Measurements from ENCODE around the gene SLC12A4. TPM values are rescaled to one million over a fixed set of nuclear protein-coding genes. Genes with fewer than 3 reads are reported as not detected.

The SLC12A4 gene
- total RNA-seq, 5 donors from 2014 or later (not counting 1 experiment from before 2014, with no cell fraction given) = 23.3 to 39.6 (median 33.7) TPM

Other genes with a start within 250 kb of the SLC12A4 start
- 10 to 100 TPM in 4 of 5 donors, 1 to 10 TPM in 1; 8.5 to 23.2 (median 16.7) TPM for gene GFOD2, start 249.3 kb downstream of the SLC12A4 start, total RNA-seq
- 10 to 100 TPM; 21.9 to 29.3 (median 24.5) TPM for gene RANBP10, start 162.1 kb downstream of the SLC12A4 start, total RNA-seq
- gene TSNAXIP1, start 161.7 kb downstream of the SLC12A4 start, total RNA-seq = under 1 TPM; 0.30 to 0.45 (median 0.37) TPM
- gene THAP11, start 126.3 kb downstream of the SLC12A4 start, total RNA-seq = 10 to 100 TPM; 37.9 to 59.9 (median 55.5) TPM
- gene NUTF2, start 121.7 kb downstream of the SLC12A4 start, total RNA-seq = 10 to 100 TPM; 37.4 to 55.0 (median 48.3) TPM
- 100 to 1,000 TPM in 3 of 5 donors, 10 to 100 TPM in 2; 85.0 to 117 (median 111) TPM for gene CENPT, start 120.9 kb downstream of the SLC12A4 start, total RNA-seq
- 100 to 1,000 TPM; 110 to 144 (median 136) TPM for gene EDC4, start 95.6 kb downstream of the SLC12A4 start, total RNA-seq
- 1 to 10 TPM in 4 of 5 donors, under 1 TPM in 1; 0.72 to 5.3 (median 3.1) TPM for gene NRN1L, start 83.8 kb downstream of the SLC12A4 start, total RNA-seq
- gene PSKH1, start 75.4 kb downstream of the SLC12A4 start, total RNA-seq = 10 to 100 TPM; 14.8 to 31.4 (median 28.1) TPM
- gene CTRL, start 36.8 kb downstream of the SLC12A4 start, total RNA-seq = 10 to 100 TPM in 4 of 5 donors, 1 to 10 TPM in 1; 9.4 to 14.2 (median 13.2) TPM
- 100 to 1,000 TPM; 118 to 214 (median 165) TPM for gene PSMB10, start 31.8 kb downstream of the SLC12A4 start, total RNA-seq
- gene LCAT, start 24.5 kb downstream of the SLC12A4 start, total RNA-seq = 10 to 100 TPM in 4 of 5 donors, 1 to 10 TPM in 1; 9.8 to 20.7 (median 18.7) TPM
- 1 to 10 TPM in 4 of 5 donors, under 1 TPM in 1; 0.48 to 1.5 (median 1.1) TPM for gene DPEP3, start 11.9 kb upstream of the SLC12A4 start, total RNA-seq
- 100 to 1,000 TPM in 3 of 5 donors, 10 to 100 TPM in 2; 51.5 to 122 (median 100) TPM for gene DPEP2, start 30.8 kb upstream of the SLC12A4 start, total RNA-seq
- gene DPEP2NB, start 47.3 kb upstream of the SLC12A4 start, total RNA-seq = not detected
- 10 to 100 TPM; 15.5 to 21.0 (median 17.6) TPM for gene DDX28, start 54.6 kb upstream of the SLC12A4 start, total RNA-seq
- gene DUS2, start 54.6 kb upstream of the SLC12A4 start, total RNA-seq = 10 to 100 TPM; 14.5 to 19.4 (median 15.8) TPM
- gene NFATC3, start 116.7 kb upstream of the SLC12A4 start, total RNA-seq = 100 to 1,000 TPM; 111 to 144 (median 116) TPM

Data from T-cell (primary cell).